Astrocyte of the cerebellum (primary cell): ENCODE data around the gene ARTN.

Experiments
- DNase-seq: peaks from one replicate; pipeline ENCODE4 v3.0.0-alpha.2; 2011; ENCODE audit warnings: low read depth
- H3K4me3 ChIP-seq: 2 replicates; pipeline ENCODE4 v1.5.1; 2011; ENCODE audit warnings: mild to moderate bottlenecking, low read depth, low read length, moderate library complexity
- CTCF ChIP-seq: IDR thresholded peaks from 2 replicates; pipeline ENCODE4 v1.5.1; 2012; ENCODE audit warnings: low read length, low read depth, moderate library complexity, mild to moderate bottlenecking; ENCODE audit errors: missing control alignments
- in situ Hi-C: cut with HindIII; loops from 2 replicates; pipeline ENCODE4 v1.10.0; 2017; ENCODE audit warnings: low sequenced_read_pairs

Gene ARTN

GRCh38 chr1:43932786-43933385 is 715 bp upstream of the ARTN start:
- DNase-seq = no peak
- in situ Hi-C loops = no loop called here
- TF ChIP-seq CTCF = no peak
- H3K4me3 ChIP-seq = peak overlapping the region; percentile 39

- peak overlapping the region; percentile 39 for H3K4me3 ChIP-seq
- peak; percentile 89 for TF ChIP-seq CTCF
- in situ Hi-C loops = no loop called here
- peak; percentile 59 for DNase-seq
Measured at GRCh38 chr1:43934101-43934985, 742 bp downstream of the ARTN start.

GRCh38 chr1:43934986-43935324 is 1.4 kb downstream of the ARTN start:
- in situ Hi-C loops = loop anchor here (5.0 kb wide), 3 partner anchors 73 to 168 kb away; no protein-coding TSS in a partner anchor
- no peak for TF ChIP-seq CTCF
- no peak for DNase-seq
- H3K4me3 ChIP-seq = no peak overlapping the region

GRCh38 chr1:43935711-43936427 is 2.3 kb downstream of the ARTN start:
- peak overlapping the region; percentile 31 for H3K4me3 ChIP-seq
- no peak for DNase-seq
- in situ Hi-C loops = loop anchor here (5.0 kb wide), 3 partner anchors 74 to 169 kb away; no protein-coding TSS in a partner anchor
- TF ChIP-seq CTCF = no peak

GRCh38 chr1:43936431-43937151 is 3.0 kb downstream of the ARTN start:
- no peak for DNase-seq
- peak; percentile 38 for TF ChIP-seq CTCF
- in situ Hi-C loops = loop anchor here (5.0 kb wide), 3 partner anchors 74 to 169 kb away; no protein-coding TSS in a partner anchor
- H3K4me3 ChIP-seq = peak overlapping the region; percentile 31
